ENCODE data around the gene DDX49. TPM values are rescaled to one million over a fixed set of nuclear protein-coding genes. Genes with fewer than 3 reads are reported as not detected.

DDX49 gene
- total RNA-seq, 6 experiments from 2014 or later = 37.8 to 57.4 (median 44.0) TPM

DNA sequence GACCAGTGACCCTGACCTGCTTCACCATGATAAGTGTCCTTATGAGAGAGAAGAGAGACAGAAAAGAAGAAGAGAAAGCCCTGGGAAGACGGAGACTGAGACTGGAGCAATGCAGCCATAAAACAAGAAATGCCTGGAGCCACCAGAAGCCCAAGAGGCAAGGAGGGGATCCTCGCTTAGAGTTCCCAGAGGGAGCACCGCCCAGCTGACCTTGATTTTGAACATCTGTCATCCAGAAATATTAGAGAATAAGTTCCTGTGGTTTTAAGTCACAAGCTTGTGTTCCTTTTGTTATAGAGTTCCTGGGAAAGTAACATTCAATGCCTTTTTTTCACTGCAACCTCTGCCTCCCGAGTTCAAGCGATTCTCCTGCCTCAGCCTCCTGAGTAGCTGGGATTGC is 43.8 kb upstream of the DDX49 start:
- TF ChIP-seq, protein P1, sequence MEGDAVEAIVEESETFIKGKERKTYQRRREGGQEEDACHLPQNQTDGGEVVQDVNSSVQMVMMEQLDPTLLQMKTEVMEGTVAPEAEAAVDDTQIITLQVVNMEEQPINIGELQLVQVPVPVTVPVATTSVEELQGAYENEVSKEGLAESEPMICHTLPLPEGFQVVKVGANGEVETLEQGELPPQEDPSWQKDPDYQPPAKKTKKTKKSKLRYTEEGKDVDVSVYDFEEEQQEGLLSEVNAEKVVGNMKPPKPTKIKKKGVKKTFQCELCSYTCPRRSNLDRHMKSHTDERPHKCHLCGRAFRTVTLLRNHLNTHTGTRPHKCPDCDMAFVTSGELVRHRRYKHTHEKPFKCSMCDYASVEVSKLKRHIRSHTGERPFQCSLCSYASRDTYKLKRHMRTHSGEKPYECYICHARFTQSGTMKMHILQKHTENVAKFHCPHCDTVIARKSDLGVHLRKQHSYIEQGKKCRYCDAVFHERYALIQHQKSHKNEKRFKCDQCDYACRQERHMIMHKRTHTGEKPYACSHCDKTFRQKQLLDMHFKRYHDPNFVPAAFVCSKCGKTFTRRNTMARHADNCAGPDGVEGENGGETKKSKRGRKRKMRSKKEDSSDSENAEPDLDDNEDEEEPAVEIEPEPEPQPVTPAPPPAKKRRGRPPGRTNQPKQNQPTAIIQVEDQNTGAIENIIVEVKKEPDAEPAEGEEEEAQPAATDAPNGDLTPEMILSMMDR (IDR thresholded peaks at IDR 0.05) = no peak
- peak; percentile 43 for DNase-seq

DNA sequence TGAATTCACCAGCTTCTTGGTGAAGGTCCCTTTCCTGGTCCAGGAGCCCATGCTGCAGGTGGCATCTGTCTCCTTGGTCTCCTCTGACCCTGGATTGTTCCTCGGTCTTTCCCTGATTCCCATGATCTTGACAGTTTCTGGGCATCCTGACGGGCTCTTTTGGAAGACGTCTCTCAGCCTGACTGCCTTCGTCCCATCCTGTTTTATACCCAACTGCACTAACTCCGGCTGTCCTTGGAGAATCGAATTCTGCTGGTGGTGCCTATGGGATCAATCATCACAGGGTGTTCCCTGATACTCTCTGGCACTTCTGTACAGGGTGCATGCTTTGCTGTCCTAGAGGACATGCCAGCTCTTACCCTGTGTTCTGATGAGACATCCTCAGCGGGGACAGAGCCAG is 42.6 kb upstream of the DDX49 start:
- DNase-seq = no peak
- Mint-ChIP-seq H3K9me3 (peaks cover 8% of the 10 kb centered on the region; the same call in 1 of the 2 replicates), H3K4me1 (ENCODE audit: low read depth) (peaks cover 6% of the 10 kb centered on the region; the same call in 1 of the 2 replicates), H3K27ac (no peak overlapping the region), H3K36me3 (ENCODE audit: low read depth) (peaks cover 41% of the 10 kb centered on the region), H3K4me3 (no peak overlapping the region), H3K27me3 (ENCODE audit: insufficient read depth) (peaks cover 5% of the 10 kb centered on the region)
- TF ChIP-seq, protein P1 (IDR thresholded peaks at IDR 0.05) = no peak

More for the DNA sequence above, 43.8 kb upstream of the DDX49 start:
- Mint-ChIP-seq H3K27ac (peak overlapping the region; percentile 45; the same call in 1 of the 2 replicates), H3K4me1 (ENCODE audit: low read depth) (peaks cover 6% of the 10 kb centered on the region; the same call in 1 of the 2 replicates), H3K4me3 (no peak overlapping the region), H3K27me3 (ENCODE audit: insufficient read depth) (peaks cover 8% of the 10 kb centered on the region), H3K36me3 (ENCODE audit: low read depth) (peaks cover 49% of the 10 kb centered on the region), H3K9me3 (peaks cover 8% of the 10 kb centered on the region; the same call in 1 of the 2 replicates)

DNA sequence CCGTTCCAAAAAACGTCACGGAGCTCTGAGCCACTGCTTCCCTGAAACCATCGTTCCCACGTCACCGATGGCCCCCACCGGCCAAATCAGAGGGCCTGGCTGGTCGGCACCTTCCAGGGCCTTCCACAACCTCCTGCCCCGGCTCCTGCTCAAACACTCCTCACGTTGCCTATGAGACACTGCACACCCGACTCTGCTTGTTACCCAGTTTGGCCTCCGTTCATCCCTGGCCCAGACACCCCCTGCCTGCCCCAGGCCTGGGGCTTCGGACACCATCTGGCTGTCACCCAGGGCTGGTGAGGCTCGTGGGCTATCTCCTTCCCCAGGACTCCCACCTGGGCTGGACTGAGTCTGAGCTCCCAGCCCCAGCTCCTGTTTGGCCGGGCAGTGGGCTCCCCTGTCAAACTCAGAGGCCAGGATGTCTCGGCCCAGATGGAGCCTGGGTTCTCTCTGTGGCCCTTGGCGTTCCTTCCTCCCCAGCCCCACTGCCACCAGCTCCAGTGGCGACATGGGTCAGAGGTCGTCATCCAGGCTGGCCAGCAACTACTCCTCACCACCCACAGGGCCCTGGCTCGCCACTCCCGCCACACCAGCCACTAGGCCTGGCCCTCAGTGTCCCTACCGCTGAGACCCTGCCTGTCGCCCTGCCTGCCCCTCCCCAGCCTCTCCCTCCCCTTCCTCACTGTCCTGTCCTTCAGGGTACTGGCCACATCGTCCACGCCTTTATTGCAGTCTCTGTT is 41.3 kb upstream of the DDX49 start:
- TF ChIP-seq, protein P1 (IDR thresholded peaks at IDR 0.05) = no peak
- Mint-ChIP-seq H3K27ac (0 out of 2 replicates have a peak overlapping the region, but pooled peaks have one; percentile 21), H3K4me3 (no peak overlapping the region), H3K9me3 (peaks cover 8% of the 10 kb centered on the region; the same call in 1 of the 2 replicates), H3K4me1 (ENCODE audit: low read depth) (peaks cover 6% of the 10 kb centered on the region; the same call in 1 of the 2 replicates), H3K36me3 (ENCODE audit: low read depth) (peaks cover 37% of the 10 kb centered on the region), H3K27me3 (ENCODE audit: insufficient read depth) (peaks cover 5% of the 10 kb centered on the region)
- no peak for DNase-seq

DNA sequence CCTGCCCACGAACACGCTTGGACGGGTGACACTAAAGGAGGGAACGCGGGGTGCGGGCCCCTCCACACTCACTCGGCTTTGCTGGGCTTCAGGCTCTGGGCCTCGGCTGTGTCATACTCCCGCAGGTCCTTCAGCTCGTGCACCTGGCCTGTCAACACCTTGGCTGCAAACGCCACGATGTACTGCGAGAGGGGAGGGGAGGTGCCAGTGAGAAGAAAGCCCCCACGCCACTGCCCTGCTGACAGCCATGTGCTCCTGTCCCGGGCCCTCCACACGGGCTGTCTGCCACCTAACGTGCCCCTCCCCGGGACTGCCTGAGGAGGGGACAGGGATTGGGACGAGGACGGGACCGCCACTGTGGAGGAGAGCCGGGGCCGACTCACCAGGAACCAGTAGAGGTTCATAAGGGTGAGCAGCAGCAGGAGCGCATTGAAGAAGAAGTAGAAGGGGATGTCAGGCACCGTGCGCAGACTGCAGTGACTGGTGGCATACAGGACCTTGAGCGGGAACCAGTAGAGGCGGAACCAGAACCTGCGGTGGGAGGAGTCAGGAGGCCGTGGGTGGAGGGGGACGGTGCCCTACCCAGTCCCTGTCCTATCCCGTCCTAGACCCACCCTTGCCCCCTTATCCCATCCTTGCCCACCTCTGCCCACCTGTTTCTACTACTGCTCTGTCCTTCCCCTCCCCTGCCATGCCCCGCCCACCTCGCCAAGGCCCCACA is 40.5 kb upstream of the DDX49 start:
- no peak overlapping the region for H3K27ac Mint-ChIP-seq
- TF ChIP-seq, protein P1 (IDR thresholded peaks at IDR 0.05) = no peak
- peaks cover 5% of the 10 kb centered on the region for H3K27me3 Mint-ChIP-seq (ENCODE audit: insufficient read depth)
- no peak overlapping the region for H3K4me3 Mint-ChIP-seq
- H3K9me3 Mint-ChIP-seq = peaks cover 8% of the 10 kb centered on the region; the same call in 1 of the 2 replicates
- H3K36me3 Mint-ChIP-seq (ENCODE audit: low read depth) = peaks cover 33% of the 10 kb centered on the region
- H3K4me1 Mint-ChIP-seq (ENCODE audit: low read depth) = peaks cover 6% of the 10 kb centered on the region; the same call in 1 of the 2 replicates
- DNase-seq = no peak

DNA sequence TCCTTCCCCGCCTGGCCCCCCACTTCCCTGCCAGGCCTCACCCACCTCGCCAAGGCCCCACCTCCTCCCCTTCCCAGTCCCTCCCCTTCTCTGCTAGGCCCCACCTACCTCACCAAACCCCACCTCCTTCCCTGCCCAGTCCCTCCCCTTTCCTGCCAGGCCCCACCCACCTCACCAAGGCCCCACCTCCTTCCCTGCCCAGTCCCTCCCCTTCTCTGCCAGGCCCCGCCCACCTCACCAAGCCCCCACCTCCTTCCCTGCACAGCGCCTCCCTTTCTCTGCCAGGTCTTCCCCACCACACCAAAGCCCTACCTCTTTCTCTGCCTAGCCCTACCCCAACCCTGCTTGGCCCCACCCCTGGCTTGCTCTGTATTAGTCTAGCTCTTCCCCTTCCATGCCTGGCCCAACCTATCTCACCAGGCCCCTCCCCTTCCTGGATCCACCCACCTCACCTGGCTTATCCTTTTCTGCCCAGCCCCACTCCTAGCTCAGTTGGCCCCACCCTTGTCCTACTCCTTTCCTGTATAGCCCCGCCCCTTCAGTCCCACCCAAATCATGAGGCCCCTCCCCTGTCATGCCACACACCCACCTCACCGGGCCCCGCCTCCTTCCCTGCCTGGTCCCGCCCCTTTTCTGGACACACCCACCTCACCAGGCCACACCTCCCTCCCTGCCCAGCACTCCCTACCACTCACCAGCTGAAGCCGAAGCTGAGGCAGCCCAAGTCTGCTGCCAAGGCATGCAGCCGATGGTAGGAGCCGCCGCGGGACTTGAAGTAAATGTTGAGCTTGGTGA is 39.7 kb upstream of the DDX49 start:
- H3K27ac Mint-ChIP-seq = no peak overlapping the region
- peak; percentile 22 for DNase-seq
- no peak overlapping the region for H3K4me3 Mint-ChIP-seq
- peaks cover 7% of the 10 kb centered on the region for H3K27me3 Mint-ChIP-seq (ENCODE audit: insufficient read depth)
- peaks cover 8% of the 10 kb centered on the region; the same call in 1 of the 2 replicates for H3K9me3 Mint-ChIP-seq
- TF ChIP-seq, protein P1 (IDR thresholded peaks at IDR 0.05) = no peak
- H3K36me3 Mint-ChIP-seq (ENCODE audit: low read depth) = peaks cover 25% of the 10 kb centered on the region
- H3K4me1 Mint-ChIP-seq (ENCODE audit: low read depth) = peaks cover 6% of the 10 kb centered on the region; the same call in 1 of the 2 replicates
